ENCODE data around the gene GABARAPL1.

- no peak for TF ChIP-seq EZH2phosphoT487 (IDR thresholded peaks at IDR 0.05; ENCODE audit: borderline replicate concordance, low read depth)
- TF ChIP-seq RAD21 (IDR thresholded peaks at IDR 0.05; ENCODE audit: low read length), result no peak
- no peak for TF ChIP-seq SIN3A (IDR thresholded peaks at IDR 0.05; ENCODE audit: borderline replicate concordance, low read depth, low read length)
- no peak for TF ChIP-seq POLR2AphosphoS5 (IDR thresholded peaks at IDR 0.05; ENCODE audit: low read depth, low read length)
Measured at GRCh38 chr12:10184261-10184843, 28.3 kb upstream of the GABARAPL1 start.

Measured in SK-N-SH (cell line).